Duodenal mucosa (tissue), 2 donors: ENCODE data around the gene LAMA4.

Experiments used
- H3K27ac ChIP-seq: one replicate; pipeline ENCODE4 v1.7.0; 2013; ENCODE audit warnings: low read depth, low read length
- H3K27me3 ChIP-seq, 2 donors: one replicate each; pipeline ENCODE4 v1.7.0; 2013; ENCODE audit warnings: low read length in 2 of 2, control low read depth in 1 of 2; ENCODE audit not compliant: insufficient read depth in 2 of 2, control insufficient read depth in 1 of 2
- H3K36me3 ChIP-seq, 2 donors: one replicate each; pipeline ENCODE4 v1.7.0; 2013; ENCODE audit warnings: low read length in 2 of 2, control low read depth in 1 of 2; ENCODE audit not compliant: insufficient read depth in 2 of 2, control insufficient read depth in 1 of 2
- H3K4me1 ChIP-seq, 2 donors: one replicate each; pipeline ENCODE4 v1.7.0; 2013; ENCODE audit warnings: low read length in 2 of 2, control low read depth in 1 of 2; ENCODE audit not compliant: insufficient read depth in 2 of 2, control insufficient read depth in 1 of 2
- H3K4me3 ChIP-seq, 2 donors: one replicate each; pipeline ENCODE4 v1.7.0; 2013; ENCODE audit warnings: low read length in 2 of 2, low read depth in 1 of 2
- H3K9ac ChIP-seq, 2 donors: one replicate each; pipeline ENCODE4 v1.7.0; 2013; ENCODE audit warnings: low read length in 2 of 2, low read depth in 1 of 2
- H3K9me3 ChIP-seq, 2 donors: one replicate each; pipeline ENCODE4 v1.7.0; 2013; ENCODE audit warnings: low read length in 2 of 2, control low read depth in 1 of 2; ENCODE audit not compliant: control insufficient read depth in 1 of 2

LAMA4 gene

DNA sequence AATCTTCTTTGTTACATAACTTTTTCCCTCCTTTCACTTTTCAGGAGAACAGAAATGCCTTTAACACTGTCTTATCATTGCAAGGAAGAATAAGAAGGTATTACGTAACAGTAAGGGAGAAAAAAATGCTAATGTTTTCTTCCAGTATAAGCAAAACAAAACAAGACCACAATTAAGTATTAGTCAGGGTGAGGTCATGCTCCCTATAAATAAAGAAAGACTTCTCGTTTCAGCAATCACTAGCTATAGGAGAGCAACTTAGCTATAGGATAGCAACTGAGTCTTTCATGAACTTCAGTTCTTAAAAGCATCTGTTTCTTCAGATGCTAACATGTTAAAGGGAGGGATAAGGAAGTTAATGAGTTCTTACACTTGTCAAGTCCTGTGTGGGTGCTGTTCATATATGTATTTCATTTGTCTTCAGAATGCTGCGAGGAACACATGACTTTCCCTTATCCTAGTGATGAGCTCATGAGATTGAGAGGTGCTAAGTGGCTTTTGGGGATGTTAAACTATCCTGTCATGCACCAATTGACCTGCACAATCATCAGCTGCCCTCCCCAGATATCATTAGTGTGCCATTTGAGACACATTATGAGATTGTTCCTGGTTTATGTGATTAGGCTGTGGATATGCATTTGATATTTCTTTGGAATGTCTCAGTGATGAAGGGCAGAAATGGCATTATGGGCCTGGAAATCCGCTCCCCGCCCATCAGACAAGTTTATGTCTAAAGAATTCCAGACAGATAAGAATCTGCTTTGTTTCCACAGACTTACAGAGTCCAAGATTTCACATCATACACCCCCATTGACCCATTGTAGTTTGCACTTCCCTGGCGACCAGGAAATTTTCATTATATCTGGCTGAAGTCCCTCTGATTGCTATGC, 37.5 kb downstream of the LAMA4 start:
- no peak overlapping the region for H3K27ac ChIP-seq
- no peaks in the 10 kb centered on the region for H3K4me1 ChIP-seq
- H3K4me3 ChIP-seq: no peak overlapping the region
- no peak overlapping the region for H3K9ac ChIP-seq
- no peaks in the 10 kb centered on the region for H3K9me3 ChIP-seq
- no peaks in the 10 kb centered on the region for H3K36me3 ChIP-seq
- no peaks in the 10 kb centered on the region for H3K27me3 ChIP-seq

DNA sequence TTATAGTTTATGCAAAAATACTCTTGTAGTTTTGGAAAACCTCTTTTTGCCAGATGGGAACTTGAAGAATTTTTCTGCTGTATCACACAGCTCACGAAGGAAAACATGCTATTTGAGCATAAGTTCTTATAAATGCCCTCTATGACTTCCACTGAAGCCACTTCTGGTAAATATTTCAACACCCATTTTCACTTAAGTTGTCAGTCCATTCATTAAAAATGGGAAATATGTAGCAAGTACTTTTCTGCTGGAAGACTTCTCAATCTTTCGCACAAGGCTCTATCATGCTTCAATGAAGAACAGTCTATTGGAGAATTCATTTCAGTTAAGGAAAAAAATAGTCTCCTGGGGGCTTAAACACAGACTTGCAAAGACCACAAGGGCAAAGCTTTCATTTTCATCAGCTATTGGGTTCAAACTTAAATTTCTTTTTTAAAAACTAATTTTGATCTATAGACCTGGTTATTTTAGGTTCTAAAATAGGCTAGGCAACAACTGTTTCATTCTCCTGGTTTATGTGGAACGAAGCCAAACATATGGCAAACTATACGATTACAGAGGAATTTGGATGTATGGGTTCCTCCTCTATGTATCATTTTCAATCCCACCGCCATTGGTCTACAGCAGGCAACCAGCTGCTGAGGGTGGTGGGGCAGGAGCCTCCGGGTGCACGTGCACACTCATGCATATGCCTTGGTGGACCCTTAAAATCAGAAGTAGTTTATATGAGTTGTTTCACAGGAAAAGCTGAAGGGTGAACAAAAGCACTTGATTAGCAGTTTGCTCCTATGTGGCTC, 38.7 kb downstream of the LAMA4 start:
- Histone ChIP-seq H3K4me3 (no peak overlapping the region), H3K9ac (no peak overlapping the region), H3K27ac (no peak overlapping the region), H3K4me1 (no peaks in the 10 kb centered on the region), H3K27me3 (no peaks in the 10 kb centered on the region), H3K36me3 (no peaks in the 10 kb centered on the region), H3K9me3 (no peaks in the 10 kb centered on the region)

DNA sequence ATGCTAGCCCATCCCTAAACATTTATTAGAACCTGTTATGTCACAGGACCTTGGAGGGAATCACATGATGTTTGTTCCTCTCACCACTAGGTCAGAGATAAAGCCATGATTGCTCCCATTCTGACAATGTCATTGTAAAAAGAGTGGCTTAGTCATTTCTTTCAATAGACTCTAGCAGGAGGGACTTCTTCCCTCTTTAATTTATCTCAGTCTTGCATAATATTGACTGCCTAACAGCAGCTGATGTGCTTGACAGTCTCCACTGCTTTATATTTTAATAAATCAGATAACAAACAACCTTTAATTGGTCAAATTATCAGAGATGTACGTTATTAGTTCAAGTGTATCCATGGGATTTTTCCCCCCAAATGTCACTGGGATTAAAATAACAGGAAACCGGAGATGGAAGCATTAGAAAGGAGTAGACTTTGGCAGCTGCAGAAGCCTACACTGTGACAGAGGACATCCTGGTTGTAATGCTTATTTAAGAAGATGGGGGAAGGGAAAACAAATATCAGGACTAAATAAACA, 39.6 kb downstream of the LAMA4 start:
- Histone ChIP-seq H3K4me3 (no peak overlapping the region), H3K36me3 (no peaks in the 10 kb centered on the region), H3K27me3 (no peaks in the 10 kb centered on the region), H3K9me3 (no peaks in the 10 kb centered on the region), H3K27ac (no peak overlapping the region), H3K4me1 (no peaks in the 10 kb centered on the region), H3K9ac (no peak overlapping the region)

DNA sequence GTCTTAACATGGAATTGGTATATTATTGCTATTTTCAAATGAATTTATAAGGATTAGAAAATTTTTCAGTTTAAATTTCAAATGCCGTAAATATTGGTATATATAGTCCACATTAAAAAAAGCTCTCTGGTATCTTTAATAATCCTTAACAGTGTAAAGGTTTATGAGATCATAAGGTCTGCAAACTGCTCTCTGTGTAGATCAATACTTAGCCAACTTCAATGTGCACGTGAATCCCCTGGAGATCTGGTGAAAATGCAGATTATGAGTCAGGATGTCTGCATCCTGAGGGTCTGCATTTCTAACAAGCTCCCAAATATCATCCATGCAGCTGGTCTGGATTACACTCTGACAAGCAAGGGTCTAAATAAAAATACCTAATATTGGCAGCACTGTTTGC, 43.5 kb downstream of the LAMA4 start:
- H3K9ac ChIP-seq: no peak overlapping the region
- H3K4me1 ChIP-seq: no peaks in the 10 kb centered on the region
- H3K27me3 ChIP-seq: no peaks in the 10 kb centered on the region
- no peak overlapping the region for H3K27ac ChIP-seq
- H3K4me3 ChIP-seq: no peak overlapping the region
- H3K36me3 ChIP-seq: no peaks in the 10 kb centered on the region
- H3K9me3 ChIP-seq: no peaks in the 10 kb centered on the region

DNA sequence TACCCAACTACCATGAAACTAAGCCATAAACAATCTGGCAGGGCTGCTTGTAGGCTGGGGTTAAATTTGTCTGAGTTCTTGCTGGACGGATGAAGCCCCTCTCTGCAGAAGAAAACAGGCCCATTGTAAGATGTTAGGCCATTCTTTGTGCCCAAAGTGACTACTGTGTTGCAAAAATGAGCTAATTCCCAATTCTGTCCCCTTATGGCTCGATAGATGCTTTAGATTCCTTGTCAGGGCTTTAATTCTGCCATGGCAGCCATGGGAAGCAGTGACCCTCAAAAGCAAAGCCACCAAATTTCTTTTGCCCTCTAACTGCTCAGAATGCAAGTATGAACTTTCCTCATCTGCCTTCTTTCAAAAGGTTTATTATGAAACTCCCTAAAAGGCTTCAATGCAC, 45.2 kb downstream of the LAMA4 start:
- H3K36me3 ChIP-seq: no peaks in the 10 kb centered on the region
- H3K9ac ChIP-seq: no peak overlapping the region
- H3K9me3 ChIP-seq: no peaks in the 10 kb centered on the region
- H3K27me3 ChIP-seq: no peaks in the 10 kb centered on the region
- no peak overlapping the region for H3K4me3 ChIP-seq
- H3K27ac ChIP-seq: no peak overlapping the region
- no peaks in the 10 kb centered on the region for H3K4me1 ChIP-seq

DNA sequence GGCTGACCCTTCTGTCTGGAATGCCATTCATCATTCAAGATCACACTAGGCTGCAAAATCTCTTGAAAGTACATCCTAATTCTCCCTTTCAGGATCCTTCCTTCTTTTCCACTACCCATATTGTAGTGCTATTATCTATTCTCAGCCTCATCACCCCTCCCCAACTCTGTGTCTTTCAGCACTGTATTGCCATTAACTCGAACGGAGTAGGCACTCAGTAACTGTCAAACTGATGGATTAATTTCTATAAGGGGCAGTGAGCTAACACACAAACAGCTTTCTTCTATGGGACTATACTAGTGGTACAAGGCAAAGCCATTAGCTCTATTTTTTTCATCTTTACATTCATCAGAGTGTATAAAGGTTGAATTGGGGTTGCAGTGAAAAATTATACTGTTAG, 46.6 kb downstream of the LAMA4 start:
- H3K4me3 ChIP-seq: no peak overlapping the region
- no peak overlapping the region for H3K9ac ChIP-seq
- no peak overlapping the region for H3K27ac ChIP-seq
- H3K4me1 ChIP-seq: peaks cover 0 to 3% of the 10 kb centered on the region in 2 donors
- no peaks in the 10 kb centered on the region for H3K36me3 ChIP-seq
- H3K9me3 ChIP-seq: no peaks in the 10 kb centered on the region
- H3K27me3 ChIP-seq: no peaks in the 10 kb centered on the region

DNA sequence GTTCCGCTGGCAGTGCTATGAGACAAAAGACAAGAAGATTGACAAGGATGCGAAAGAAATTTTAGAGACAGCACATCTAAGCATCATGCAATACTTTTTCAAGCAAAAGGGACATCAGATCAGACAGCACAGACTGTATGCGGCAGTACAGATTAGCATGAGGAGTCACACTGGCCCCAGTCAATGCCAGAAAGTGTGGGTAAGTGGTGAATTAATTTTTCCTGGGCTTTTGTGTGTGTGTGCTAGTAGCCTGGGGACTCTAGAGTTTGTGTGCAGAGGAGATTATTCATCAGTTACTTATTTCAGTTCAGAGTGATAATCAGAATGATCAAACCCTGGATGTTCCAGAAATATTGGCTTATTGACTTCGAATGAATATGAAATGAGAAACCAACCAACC, 47.2 kb downstream of the LAMA4 start:
- Histone ChIP-seq H3K27ac (no peak overlapping the region), H3K9ac (no peak overlapping the region), H3K4me1 (peaks cover 0 to 4% of the 10 kb centered on the region in 2 donors)

DNA sequence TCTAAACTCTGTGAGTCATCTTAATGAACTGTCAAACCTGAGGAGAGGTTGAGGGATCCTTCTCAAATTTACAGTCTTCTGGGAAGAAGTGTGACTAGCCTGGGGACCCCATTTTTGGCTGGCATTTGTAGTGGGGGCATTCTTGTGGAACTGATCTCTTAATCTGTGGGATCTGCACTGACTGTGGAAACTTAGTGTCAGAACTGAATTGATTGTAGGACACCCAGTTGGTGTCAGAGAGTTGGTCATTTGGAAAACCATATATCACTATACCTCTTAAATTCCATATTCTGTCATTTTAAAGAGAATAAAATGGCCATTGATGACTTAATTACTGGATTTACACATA, 48.3 kb downstream of the LAMA4 start:
- Histone ChIP-seq H3K27ac (no peak overlapping the region), H3K4me3 (no peak overlapping the region), H3K9ac (no peak overlapping the region), H3K36me3 (no peaks in the 10 kb centered on the region), H3K9me3 (no peaks in the 10 kb centered on the region), H3K27me3 (no peaks in the 10 kb centered on the region), H3K4me1 (peaks cover 0 to 4% of the 10 kb centered on the region in 2 donors)

More for the DNA sequence above, 47.2 kb downstream of the LAMA4 start:
- H3K9me3 ChIP-seq: no peaks in the 10 kb centered on the region
- H3K27me3 ChIP-seq: no peaks in the 10 kb centered on the region
- H3K36me3 ChIP-seq: no peaks in the 10 kb centered on the region
- H3K4me3 ChIP-seq: no peak overlapping the region

DNA sequence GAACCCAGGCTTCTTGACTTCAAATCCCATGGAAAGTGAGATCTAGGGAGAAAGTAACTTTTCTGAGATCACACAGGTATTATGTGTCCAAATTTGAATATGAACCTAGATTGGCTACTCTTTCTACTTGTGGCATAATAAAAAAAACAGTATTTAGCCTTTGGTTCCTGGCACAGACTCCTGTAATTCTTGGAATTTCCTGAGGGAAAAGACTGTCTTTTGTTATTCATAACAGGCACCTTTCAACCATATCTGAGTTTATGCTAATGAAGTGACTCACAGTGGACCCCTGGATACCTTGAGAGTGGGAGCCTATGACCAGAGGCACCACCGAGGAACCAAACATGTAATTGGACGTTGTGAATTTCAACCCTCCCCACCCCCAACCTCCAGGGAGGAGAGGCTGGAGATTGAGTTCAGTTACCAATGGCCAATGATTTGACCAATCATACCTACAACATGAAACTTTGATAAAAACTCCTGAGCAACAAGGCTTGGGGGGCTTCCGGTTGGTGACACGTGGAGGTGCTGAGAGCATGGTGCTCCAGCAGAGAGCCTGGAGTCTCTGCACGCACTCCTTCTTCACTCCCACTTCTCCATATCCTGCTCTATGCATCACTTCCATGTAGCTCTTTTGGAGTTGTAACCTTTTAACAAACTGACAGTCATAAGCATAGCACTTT, 48.8 kb downstream of the LAMA4 start:
- Histone ChIP-seq H3K36me3 (no peaks in the 10 kb centered on the region), H3K27me3 (no peaks in the 10 kb centered on the region), H3K9me3 (no peaks in the 10 kb centered on the region), H3K4me3 (no peak overlapping the region), H3K9ac (no peak overlapping the region), H3K4me1 (peaks cover 0 to 4% of the 10 kb centered on the region in 2 donors), H3K27ac (no peak overlapping the region)

DNA sequence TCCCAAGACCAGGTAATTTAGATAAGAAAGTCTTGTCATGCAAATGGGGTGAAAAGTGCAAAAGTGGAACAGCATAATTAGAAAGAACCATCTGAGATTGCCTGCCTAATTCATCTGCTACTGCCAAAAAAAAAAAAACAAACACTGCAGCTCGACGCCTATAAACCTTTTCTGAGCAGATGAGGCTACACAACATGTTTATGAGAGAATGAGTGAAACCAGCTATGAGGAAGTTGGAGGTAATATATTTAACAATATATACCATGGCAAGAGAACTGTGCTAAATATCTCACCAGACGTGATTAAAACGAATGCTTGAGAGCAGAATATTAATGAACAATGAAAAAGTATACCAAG, 50.0 kb downstream of the LAMA4 start:
- no peak overlapping the region for H3K9ac ChIP-seq
- H3K4me1 ChIP-seq: peaks cover 0 to 4% of the 10 kb centered on the region in 2 donors
- no peak overlapping the region for H3K4me3 ChIP-seq
- no peak overlapping the region for H3K27ac ChIP-seq
- no peaks in the 10 kb centered on the region for H3K9me3 ChIP-seq
- H3K27me3 ChIP-seq: no peaks in the 10 kb centered on the region
- H3K36me3 ChIP-seq: no peaks in the 10 kb centered on the region
